BLaER1 treated with 17β-estradiol and CSF1 and Interleukin-3, amounts not matched to agents 10 nM and 100 nM (cell line): ENCODE results near the gene PSENEN.

Experiments
- H3K27ac ChIP-seq, 11 experiments: shearing (Covaris generic); formaldehyde crosslinking; 2 replicates each; pipeline ENCODE4 v1.8.1; 2022
- H3K27me3 ChIP-seq, 11 experiments: shearing (Covaris generic); formaldehyde crosslinking; 2 replicates each; pipeline ENCODE4 v1.8.1; 2022
- H3K36me3 ChIP-seq, 11 experiments: shearing (Covaris generic); formaldehyde crosslinking; 2 replicates each; pipeline ENCODE4 v1.8.1; 2022
- H3K4me1 ChIP-seq, 10 experiments: shearing (Covaris generic); formaldehyde crosslinking; 2 replicates each; pipeline ENCODE4 v1.8.1; 2022
- H3K4me2 ChIP-seq, 11 experiments: shearing (Covaris generic); formaldehyde crosslinking; 2 replicates each; pipeline ENCODE4 v1.8.1; 2022
- H3K4me3 ChIP-seq, 10 experiments: shearing (Covaris generic); formaldehyde crosslinking; 2 replicates each; pipeline ENCODE4 v1.8.1; 2022
- H3K9ac ChIP-seq, 11 experiments: shearing (Covaris generic); formaldehyde crosslinking; 2 replicates each; pipeline ENCODE4 v1.8.1; 2022
- H3K9me3 ChIP-seq, 11 experiments: shearing (Covaris generic); formaldehyde crosslinking; replicated peaks in 1 of 11; 2 replicates each; pipeline ENCODE4 v1.8.1; 2022
- H4K20me1 ChIP-seq, 11 experiments: shearing (Covaris generic); formaldehyde crosslinking; 2 replicates each; pipeline ENCODE4 v1.8.1; 2022
- Cebpa-rat ChIP-seq, 11 experiments: shearing (Covaris generic); IDR thresholded peaks; 2 replicates each; pipeline ENCODE4 v1.8.1; 2022

PSENEN gene

DNA sequence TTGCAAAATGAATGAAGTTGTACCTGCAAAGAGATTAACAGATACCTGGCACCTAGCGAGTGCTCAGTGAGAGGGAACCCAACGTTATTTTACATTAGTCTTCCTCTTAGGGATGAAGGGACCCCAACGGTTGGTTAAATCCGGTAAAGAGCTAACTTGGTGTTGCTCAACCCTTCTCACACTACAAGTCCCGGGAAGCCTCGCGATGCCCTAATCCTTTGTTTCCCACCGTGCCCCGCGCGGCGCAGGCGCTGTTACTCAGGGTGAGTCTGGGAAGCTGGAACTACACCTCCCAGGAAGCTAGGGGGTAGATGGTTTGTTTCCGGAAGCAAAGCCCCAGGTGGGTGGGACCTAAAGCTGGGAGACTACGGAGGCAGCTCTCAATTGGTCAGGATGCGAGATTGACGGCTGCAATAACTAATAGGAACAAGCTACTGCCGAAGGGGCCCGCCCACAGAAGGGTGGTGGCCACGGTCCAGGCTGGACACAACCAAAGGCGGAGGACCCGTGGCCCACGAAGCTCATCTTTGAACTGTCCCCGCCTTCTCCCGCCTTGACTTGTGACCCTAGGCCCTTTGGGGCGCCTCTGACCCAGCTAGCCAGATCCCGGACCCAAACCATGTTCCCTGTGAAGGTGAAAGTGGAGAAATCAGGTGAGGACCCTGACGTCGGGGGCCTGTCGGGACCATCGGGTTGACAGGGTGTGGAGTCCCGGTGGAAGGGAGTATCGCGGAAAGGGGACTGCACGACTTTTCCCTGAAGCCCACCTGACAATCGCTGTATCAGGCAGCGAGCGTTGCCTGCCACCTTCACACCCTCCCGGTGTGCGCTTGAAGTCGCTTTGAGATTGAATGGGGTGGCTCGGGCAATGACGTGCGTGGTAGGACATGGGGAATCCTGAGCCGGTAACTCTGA lies 2.9 kb downstream of the PSENEN start, which contains the start of gene LIN37:
Gene LIN37, plus strand, starts transcription at position 471 of the 915 bp plus-strand sequence. Its CDS starts 149 bp downstream, at position 620.
- Histone ChIP-seq H3K9me3 (peaks cover 0 to 6% (median 0%) of the 10 kb centered on the region in 11 experiments; a peak in 2 of 22 replicates), H3K9ac (peak within 1 kb of the TSS; percentile 72 to 93 (median 86)), H3K27me3 (no peaks in the 10 kb centered on the region), H3K4me2 (peak within 1 kb of the TSS; percentile 92 to 100 (median 97)), H3K4me1 (peaks cover 51 to 60% (median 59%) of the 10 kb centered on the region in 10 experiments), H3K4me3 (peak within 1 kb of the TSS; percentile 75 to 97 (median 89)), H4K20me1 (0 out of 22 replicates have a peak, but pooled peaks cover 0 to 7% (median 0%) of the 10 kb centered on the region in 11 experiments), H3K36me3 (peaks cover 9 to 29% (median 21%) of the 10 kb centered on the region in 11 experiments; a peak in 21 of 22 replicates), H3K27ac (peak within 1 kb of the TSS; percentile 63 to 95 (median 84))
- TF ChIP-seq Cebpa-rat (IDR thresholded peaks at IDR 0.05), result peak in 9 of 11 experiments; percentile 43 to 91 (median 75); a peak in 15 of 22 replicates

DNA sequence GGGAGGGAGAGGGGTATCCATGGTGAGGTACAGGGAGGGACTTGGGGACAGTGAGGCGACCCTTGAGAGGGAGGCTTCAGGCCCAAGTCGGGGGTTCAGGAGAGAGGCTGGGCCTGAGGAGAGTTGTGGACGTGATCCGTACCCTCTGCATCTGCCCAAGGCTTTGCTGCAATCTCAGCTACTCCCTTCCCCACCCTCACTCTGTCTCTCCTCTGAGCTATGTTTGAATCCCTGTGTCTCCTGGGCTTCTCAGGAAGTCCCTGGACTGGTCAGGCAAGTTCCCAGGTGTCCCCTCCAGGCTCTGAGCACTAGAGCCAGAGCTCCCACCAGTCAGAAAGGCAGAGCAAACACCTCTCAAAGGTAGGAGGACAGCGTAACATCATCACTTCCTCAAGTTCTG lies 4.7 kb downstream of the PSENEN start:
- peak overlapping the region in 1 of 10 experiments; percentile 12; a peak in 2 of 20 replicates for H3K4me3 ChIP-seq
- H3K36me3 ChIP-seq, result peaks cover 17 to 41% (median 32%) of the 10 kb centered on the region in 11 experiments
- H3K27ac ChIP-seq, result peak overlapping the region in 6 of 11 experiments; percentile 14 to 55 (median 26); a peak in 9 of 22 replicates
- peak overlapping the region; percentile 86 to 100 (median 96) for H3K4me2 ChIP-seq
- TF ChIP-seq Cebpa-rat (IDR thresholded peaks at IDR 0.05), result no peak
- H3K27me3 ChIP-seq, result peaks cover 0 to 2% (median 1%) of the 10 kb centered on the region in 11 experiments; a peak in 9 of 22 replicates
- H4K20me1 ChIP-seq, result peaks cover 0 to 12% (median 0%) of the 10 kb centered on the region in 11 experiments; a peak in 1 of 22 replicates
- H3K4me1 ChIP-seq, result peaks cover 39 to 47% (median 46%) of the 10 kb centered on the region in 10 experiments
- H3K9ac ChIP-seq, result peak overlapping the region in 10 of 11 experiments; percentile 63 to 87 (median 84); a peak in 20 of 22 replicates
- no peaks in the 10 kb centered on the region for H3K9me3 ChIP-seq

DNA sequence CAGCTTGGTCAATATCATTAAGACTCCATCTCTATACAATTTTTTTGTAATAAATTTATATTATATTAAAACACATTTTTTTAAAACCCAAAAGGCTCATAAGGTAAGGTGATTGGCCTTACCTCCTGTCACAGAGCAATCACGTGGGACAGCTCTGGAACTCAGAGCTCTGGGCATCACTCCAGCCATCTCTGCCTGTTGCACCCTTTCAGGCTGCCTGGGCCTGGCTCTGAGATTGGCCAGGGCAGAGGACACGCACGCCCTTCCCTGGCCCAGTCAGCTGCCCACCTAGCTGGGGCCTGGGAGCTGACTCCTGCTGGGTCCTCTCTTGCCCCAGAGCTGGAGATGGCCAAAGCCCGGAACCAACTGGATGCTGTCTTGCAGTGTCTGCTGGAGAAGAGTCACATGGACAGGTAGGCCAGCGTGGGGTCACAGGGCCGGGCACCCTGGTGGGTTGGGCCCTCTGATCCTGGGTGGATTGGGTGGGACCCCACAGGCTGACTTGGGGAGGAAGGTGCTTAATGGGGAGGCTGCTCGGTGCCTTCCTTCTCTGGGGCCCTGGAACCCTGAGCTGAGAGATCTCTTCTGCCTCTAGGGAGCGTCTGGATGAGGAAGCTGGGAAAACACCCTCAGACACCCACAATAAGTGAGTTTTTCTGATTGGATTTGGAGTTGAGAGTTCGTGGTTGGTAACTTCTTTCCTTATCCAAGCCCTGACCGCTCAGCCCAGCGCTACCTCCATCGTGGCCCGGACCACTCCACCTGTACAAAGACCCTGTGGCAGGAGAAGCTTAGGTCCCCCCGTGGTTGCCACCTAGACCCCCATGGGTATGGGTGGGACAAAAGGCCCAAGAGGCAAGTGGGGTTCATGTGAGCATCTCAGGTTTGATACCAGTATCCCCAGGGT lies 6.6 kb downstream of the PSENEN start:
- Histone ChIP-seq H3K4me3 (no peak overlapping the region), H3K4me2 (peak overlapping the region in 1 of 11 experiments; percentile 4; a peak in 1 of 22 replicates), H3K4me1 (peaks cover 34 to 52% (median 42%) of the 10 kb centered on the region in 10 experiments), H4K20me1 (peaks cover 0 to 12% (median 0%) of the 10 kb centered on the region in 11 experiments; a peak in 1 of 22 replicates), H3K27ac (no peak overlapping the region), H3K9me3 (no peaks in the 10 kb centered on the region), H3K36me3 (peaks cover 17 to 44% (median 37%) of the 10 kb centered on the region in 11 experiments), H3K9ac (peak overlapping the region in 7 of 11 experiments; percentile 8 to 43 (median 31); a peak in 7 of 22 replicates), H3K27me3 (peaks cover 0 to 14% (median 10%) of the 10 kb centered on the region in 11 experiments; a peak in 12 of 22 replicates)
- no peak for TF ChIP-seq Cebpa-rat (IDR thresholded peaks at IDR 0.05)

DNA sequence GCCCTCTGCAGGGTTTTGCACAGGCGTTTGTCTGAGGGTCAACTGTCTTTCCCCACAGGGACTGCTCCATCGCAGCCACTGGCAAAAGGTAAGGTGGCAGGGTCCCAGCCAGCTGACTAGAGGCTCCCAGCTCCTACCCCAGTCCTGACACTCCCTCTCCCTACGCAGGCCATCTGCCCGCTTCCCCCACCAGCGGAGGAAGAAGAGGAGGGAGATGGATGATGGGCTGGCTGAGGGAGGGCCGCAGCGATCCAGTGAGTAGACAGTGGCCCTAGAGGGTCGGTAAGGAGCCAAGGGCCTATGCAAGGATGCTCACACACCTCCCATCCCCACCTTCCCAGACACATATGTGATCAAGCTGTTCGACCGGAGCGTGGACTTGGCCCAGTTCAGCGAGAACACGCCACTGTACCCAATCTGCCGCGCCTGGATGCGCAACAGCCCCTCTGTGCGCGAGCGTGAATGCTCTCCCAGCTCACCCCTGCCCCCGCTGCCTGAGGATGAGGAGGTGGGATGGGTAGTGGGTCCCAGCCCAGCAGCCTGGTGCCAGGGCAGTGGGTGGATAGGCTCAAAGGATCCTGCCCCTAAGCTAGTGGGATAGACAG lies 7.4 kb downstream of the PSENEN start:
- peak overlapping the region in 2 of 11 experiments; percentile 20 to 39; a peak in 2 of 22 replicates for H3K9ac ChIP-seq
- H4K20me1 ChIP-seq, result peaks cover 0 to 12% (median 0%) of the 10 kb centered on the region in 11 experiments; a peak in 1 of 22 replicates
- no peak overlapping the region for H3K4me2 ChIP-seq
- H3K4me1 ChIP-seq, result peaks cover 30 to 49% (median 39%) of the 10 kb centered on the region in 10 experiments
- TF ChIP-seq Cebpa-rat (IDR thresholded peaks at IDR 0.05), result no peak
- no peaks in the 10 kb centered on the region for H3K9me3 ChIP-seq
- no peak overlapping the region for H3K4me3 ChIP-seq
- peaks cover 0 to 14% (median 10%) of the 10 kb centered on the region in 11 experiments; a peak in 12 of 22 replicates for H3K27me3 ChIP-seq
- H3K27ac ChIP-seq, result no peak overlapping the region
- H3K36me3 ChIP-seq, result peaks cover 17 to 44% (median 34%) of the 10 kb centered on the region in 11 experiments

DNA sequence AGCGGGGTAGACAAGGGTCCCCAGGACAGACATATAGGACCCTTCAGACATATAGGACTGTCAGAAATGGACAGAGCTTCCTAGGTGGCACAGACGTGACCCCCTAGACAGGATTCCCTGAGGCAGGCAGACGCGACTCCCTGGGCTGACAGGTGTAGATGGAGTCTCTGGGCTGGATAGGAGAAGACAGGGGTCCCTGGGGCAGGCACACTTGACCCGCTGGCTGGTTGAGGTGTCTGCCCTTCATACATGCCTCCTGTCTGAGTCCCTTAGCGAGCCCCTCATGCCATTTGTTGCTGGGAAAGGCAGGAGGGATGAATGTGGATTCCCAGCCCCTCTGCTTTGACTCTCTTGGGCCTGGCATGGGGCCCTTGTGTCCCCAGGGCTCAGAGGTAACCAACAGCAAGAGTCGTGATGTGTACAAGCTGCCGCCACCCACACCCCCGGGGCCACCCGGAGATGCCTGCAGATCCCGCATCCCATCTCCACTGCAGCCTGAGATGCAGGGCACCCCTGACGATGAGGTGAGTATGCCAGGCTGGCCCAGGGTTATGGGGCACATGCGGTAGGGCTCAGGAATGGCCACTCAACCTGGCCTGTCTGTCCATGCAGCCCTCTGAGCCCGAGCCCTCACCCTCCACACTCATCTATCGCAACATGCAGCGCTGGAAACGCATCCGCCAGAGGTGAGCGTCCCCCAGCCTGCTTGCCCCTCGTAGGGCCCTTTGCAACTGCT lies 8.4 kb downstream of the PSENEN start:
- Histone ChIP-seq H3K27me3 (peaks cover 0 to 14% (median 10%) of the 10 kb centered on the region in 11 experiments; a peak in 12 of 22 replicates), H3K9me3 (no peaks in the 10 kb centered on the region), H3K4me3 (no peak overlapping the region), H3K4me1 (peaks cover 31 to 49% (median 38%) of the 10 kb centered on the region in 10 experiments), H3K4me2 (no peak overlapping the region), H4K20me1 (peaks cover 0 to 15% (median 0%) of the 10 kb centered on the region in 11 experiments; a peak in 5 of 22 replicates), H3K36me3 (peaks cover 17 to 44% (median 34%) of the 10 kb centered on the region in 11 experiments), H3K27ac (no peak overlapping the region), H3K9ac (0 out of 22 replicates have a peak overlapping the region, but pooled peaks of 1 of the 11 experiments have one; percentile 9)
- no peak for TF ChIP-seq Cebpa-rat (IDR thresholded peaks at IDR 0.05)

DNA sequence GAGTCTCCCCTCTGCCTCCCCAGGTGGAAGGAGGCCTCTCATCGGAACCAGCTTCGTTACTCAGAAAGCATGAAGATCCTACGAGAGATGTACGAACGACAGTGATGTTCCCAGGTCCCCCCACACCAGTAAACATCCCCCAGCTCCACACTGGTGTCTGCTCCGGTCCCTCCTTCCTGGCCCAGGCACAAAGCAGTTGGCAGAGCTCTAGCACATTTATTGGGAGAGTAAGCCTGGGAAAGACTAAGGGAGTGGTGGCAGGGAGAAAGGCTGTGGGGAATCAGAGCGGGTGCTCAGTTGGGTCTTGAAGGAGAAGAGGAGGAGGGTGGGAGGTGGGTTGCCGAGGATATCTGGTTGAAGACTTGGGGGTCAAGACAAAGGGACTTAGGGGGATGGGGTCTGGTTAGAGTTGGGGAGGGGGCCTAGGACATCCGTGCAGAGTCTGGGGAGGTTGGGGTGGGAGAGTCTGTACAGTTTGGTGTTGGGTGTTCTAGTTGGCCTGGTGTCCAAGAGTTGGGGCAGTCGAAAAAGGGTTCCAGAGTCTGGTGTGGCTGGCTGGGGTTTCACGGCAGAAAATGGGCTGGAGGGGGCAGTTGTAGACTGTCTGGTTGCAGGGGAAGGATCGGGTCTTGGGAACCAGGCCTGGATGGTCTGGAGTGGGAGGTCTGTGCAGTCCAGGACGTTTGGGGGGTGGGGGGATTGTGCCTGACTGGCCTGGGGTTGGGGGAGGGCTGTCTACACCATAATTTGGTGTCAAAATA lies 9.1 kb downstream of the PSENEN start:
- no peaks in the 10 kb centered on the region for H3K9me3 ChIP-seq
- H3K4me3 ChIP-seq, result no peak overlapping the region
- H3K27ac ChIP-seq, result no peak overlapping the region
- no peak overlapping the region for H3K4me2 ChIP-seq
- no peak for TF ChIP-seq Cebpa-rat (IDR thresholded peaks at IDR 0.05)
- no peak overlapping the region for H3K9ac ChIP-seq
- H3K36me3 ChIP-seq, result peaks cover 17 to 44% (median 36%) of the 10 kb centered on the region in 11 experiments
- peaks cover 0 to 22% (median 0%) of the 10 kb centered on the region in 11 experiments; a peak in 7 of 22 replicates for H4K20me1 ChIP-seq
- H3K27me3 ChIP-seq, result peaks cover 0 to 14% (median 10%) of the 10 kb centered on the region in 11 experiments; a peak in 12 of 22 replicates
- H3K4me1 ChIP-seq, result peaks cover 32 to 49% (median 38%) of the 10 kb centered on the region in 10 experiments
